Neuronal stem cell (in vitro differentiated cells): ENCODE measurements around the gene MSX2.
A peak's percentile ranks its signal among the peaks of the same experiment; 100 is the strongest.

Experiments
- DNase-seq: peaks from one replicate; pipeline ENCODE4 v3.0.0-alpha.2; 2013; ENCODE audit warnings: low spot score
- H2AFZ ChIP-seq: one replicate; pipeline ENCODE4 v1.6.1; 2013; ENCODE audit warnings: mild to moderate bottlenecking, low read length, inconsistent platforms
- H2AK5ac ChIP-seq: 2 replicates; pipeline ENCODE4 v1.6.1; 2013; ENCODE audit warnings: low read depth, mild to moderate bottlenecking, inconsistent platforms, low read length, moderate library complexity, mixed read lengths
- H2BK120ac ChIP-seq: 2 replicates; pipeline ENCODE4 v1.6.1; 2013; ENCODE audit warnings: low read depth, mild to moderate bottlenecking, inconsistent platforms, low read length, moderate library complexity, mixed read lengths
- H2BK12ac ChIP-seq: one replicate; pipeline ENCODE4 v1.6.1; 2013; ENCODE audit warnings: low read length, inconsistent platforms
- H2BK15ac ChIP-seq: 2 replicates; pipeline ENCODE4 v1.6.1; 2013; ENCODE audit warnings: mild to moderate bottlenecking, low read length, inconsistent platforms, mixed read lengths
- H2BK5ac ChIP-seq: one replicate; pipeline ENCODE4 v1.6.1; 2013; ENCODE audit warnings: inconsistent platforms, mild to moderate bottlenecking, low read length, moderate library complexity
- H3K14ac ChIP-seq: one replicate; pipeline ENCODE4 v1.6.1; 2013; ENCODE audit warnings: low read length, inconsistent platforms
- H3K18ac ChIP-seq: 2 replicates; pipeline ENCODE4 v1.6.1; 2013; ENCODE audit warnings: low read length, inconsistent platforms
- H3K23ac ChIP-seq: 2 replicates; pipeline ENCODE4 v1.6.1; 2013; ENCODE audit warnings: low read depth, mild to moderate bottlenecking, mixed read lengths, low read length, inconsistent platforms; ENCODE audit not compliant: poor library complexity
- H3K27ac ChIP-seq: replicated peaks from 3 replicates; pipeline ENCODE4 v1.5.1; 2013; ENCODE audit warnings: low read length, inconsistent platforms
- H3K27me3 ChIP-seq, 3 experiments: 2 replicates each; pipeline ENCODE4 v1.6.1; 2013; ENCODE audit warnings: low read length in 3 of 3, mild to moderate bottlenecking in 2 of 3, inconsistent platforms in 1 of 3, low read depth in 1 of 3, mixed read lengths in 1 of 3, moderate library complexity in 1 of 3; ENCODE audit not compliant: control insufficient read depth in 3 of 3, insufficient read depth in 3 of 3
- H3K36me3 ChIP-seq, 2 donors: replicated peaks in 1 of 2; 2 replicates each; pipeline ENCODE4 v1.6.1; 2013; ENCODE audit warnings: low read length in 2 of 2; ENCODE audit not compliant: control insufficient read depth in 2 of 2, insufficient read depth in 2 of 2
- H3K4ac ChIP-seq: 2 replicates; pipeline ENCODE4 v1.6.1; 2013; ENCODE audit warnings: inconsistent platforms, mild to moderate bottlenecking, low read length, moderate library complexity
- H3K4me1 ChIP-seq, 2 donors: 1 replicate in 1 of 2; 2 replicates in 1 of 2; pipeline ENCODE4 v1.6.1; 2013; ENCODE audit warnings: low read length in 2 of 2, low read depth in 1 of 2; ENCODE audit not compliant: control insufficient read depth in 2 of 2, insufficient read depth in 1 of 2
- H3K4me2 ChIP-seq: one replicate; pipeline ENCODE4 v1.6.1; 2013; ENCODE audit warnings: mild to moderate bottlenecking, low read length, inconsistent platforms; ENCODE audit not compliant: insufficient read depth, poor library complexity, severe bottlenecking
- H3K4me3 ChIP-seq, 2 donors: 2 replicates each; pipeline ENCODE4 v1.5.1; 2013; ENCODE audit warnings: low read length in 2 of 2, mild to moderate bottlenecking in 2 of 2, inconsistent platforms in 1 of 2, moderate library complexity in 1 of 2
- H3K79me1 ChIP-seq: one replicate; pipeline ENCODE4 v1.6.1; 2013; ENCODE audit warnings: low read depth, mild to moderate bottlenecking, inconsistent platforms, low read length, moderate library complexity
- H3K9ac ChIP-seq: one replicate; pipeline ENCODE4 v1.6.1; 2013; ENCODE audit warnings: mild to moderate bottlenecking, low read depth, low read length, inconsistent platforms; ENCODE audit not compliant: poor library complexity
- H3K9me3 ChIP-seq, 2 donors: replicated peaks in 1 of 2; 2 replicates each; pipeline versions ENCODE3 to v1.6.1; 2013; ENCODE audit warnings: low read length in 2 of 2, mild to moderate bottlenecking in 2 of 2, inconsistent platforms in 1 of 2, low read depth in 1 of 2, mixed read lengths in 1 of 2, moderate library complexity in 1 of 2; ENCODE audit not compliant: control insufficient read depth in 2 of 2, insufficient read depth in 1 of 2
- H4K8ac ChIP-seq: one replicate; pipeline ENCODE4 v1.6.1; 2013; ENCODE audit warnings: low read depth, mild to moderate bottlenecking, inconsistent platforms, low read length, moderate library complexity
- H4K91ac ChIP-seq: one replicate; pipeline ENCODE4 v1.6.1; 2013; ENCODE audit warnings: low read length, low read depth, mild to moderate bottlenecking, inconsistent platforms; ENCODE audit not compliant: poor library complexity
- WGBS, 2 donors: extraction: QIAGEN DNeasy Blood & Tissue Kit; methylation state at CpG; one replicate each; pipeline ENCODE4 v1.1.7; 2013; ENCODE audit warnings: missing lambda C conversion rate in 2 of 2, mixed read lengths in 1 of 2; ENCODE audit not compliant: insufficient read length in 2 of 2, insufficient replicate concordance in 1 of 2; ENCODE audit errors: extremely low coverage in 2 of 2; 5-methylcytosine and 5-hydroxymethylcytosine counted together

Gene MSX2

GRCh38 chr5:174725261-174725990 lies 1.0 kb downstream of the MSX2 start:
- Histone ChIP-seq H3K4ac (no peak overlapping the region), H2AFZ (peak overlapping the region; percentile 88), H2BK12ac (peak overlapping the region; percentile 42), H3K36me3 (no peaks in the 10 kb centered on the region), H2BK120ac (no peak overlapping the region), H3K9ac (no peak overlapping the region), H3K9me3 (no peaks in the 10 kb centered on the region), H4K8ac (no peak overlapping the region), H3K14ac (peak overlapping the region; percentile 5), H3K79me1 (no peaks in the 10 kb centered on the region), H2BK5ac (no peak overlapping the region), H3K4me3 (no peak overlapping the region), H3K4me1 (peaks cover 3 to 5% of the 10 kb centered on the region in 2 donors), H3K27me3 (peaks cover 47 to 96% (median 84%) of the 10 kb centered on the region in 3 experiments), H3K18ac (no peak overlapping the region), H3K4me2 (peak overlapping the region; percentile 85), H4K91ac (no peak overlapping the region), H3K27ac (no peak overlapping the region), H2BK15ac (no peak overlapping the region), H2AK5ac (peak overlapping the region; percentile 17), H3K23ac (no peak overlapping the region)
- no CpG with 5 or more reads among the region's 30 CpGs for WGBS, 2 donors
- DNase-seq, result no peak

- Histone ChIP-seq H3K27ac (no peak overlapping the region), H3K4me3 (no peak overlapping the region), H3K4me1 (peaks cover 0 to 2% of the 10 kb centered on the region in 2 donors), H2BK120ac (no peak overlapping the region), H3K4ac (no peak overlapping the region), H3K14ac (no peak overlapping the region), H3K4me2 (no peak overlapping the region), H2BK5ac (no peak overlapping the region), H4K8ac (no peak overlapping the region), H3K79me1 (no peaks in the 10 kb centered on the region), H3K27me3 (peaks cover 47 to 99% (median 87%) of the 10 kb centered on the region in 3 experiments), H2BK12ac (no peak overlapping the region), H3K9me3 (no peaks in the 10 kb centered on the region), H3K18ac (no peak overlapping the region), H2BK15ac (no peak overlapping the region), H2AK5ac (no peak overlapping the region), H3K9ac (no peak overlapping the region), H3K23ac (no peak overlapping the region), H2AFZ (no peak overlapping the region), H4K91ac (no peak overlapping the region), H3K36me3 (no peaks in the 10 kb centered on the region)
- WGBS, 2 donors, result no CpG with 5 or more reads among the region's 11 CpGs
- DNase-seq, result no peak
Observed at GRCh38 chr5:174725991-174726601, 1.7 kb downstream of the MSX2 start.

GRCh38 chr5:174726916-174727793 lies 2.8 kb downstream of the MSX2 start:
- H4K91ac ChIP-seq, result no peak overlapping the region
- no peaks in the 10 kb centered on the region for H3K4me1 ChIP-seq
- H2BK120ac ChIP-seq, result no peak overlapping the region
- no peak overlapping the region for H2AFZ ChIP-seq
- no peak overlapping the region for H2BK12ac ChIP-seq
- no peaks in the 10 kb centered on the region for H3K36me3 ChIP-seq
- no peak overlapping the region for H3K9ac ChIP-seq
- H3K79me1 ChIP-seq, result no peaks in the 10 kb centered on the region
- H3K18ac ChIP-seq, result no peak overlapping the region
- peaks cover 51 to 99% (median 87%) of the 10 kb centered on the region in 3 experiments for H3K27me3 ChIP-seq
- H3K9me3 ChIP-seq, result no peaks in the 10 kb centered on the region
- no peak for DNase-seq
- H3K14ac ChIP-seq, result no peak overlapping the region
- H2AK5ac ChIP-seq, result no peak overlapping the region
- no peak overlapping the region for H3K27ac ChIP-seq
- no peak overlapping the region for H3K4me3 ChIP-seq
- no peak overlapping the region for H3K23ac ChIP-seq
- no peak overlapping the region for H2BK5ac ChIP-seq
- WGBS, 2 donors, result no CpG with 5 or more reads among the region's 21 CpGs
- H3K4ac ChIP-seq, result no peak overlapping the region
- H2BK15ac ChIP-seq, result no peak overlapping the region
- H3K4me2 ChIP-seq, result no peak overlapping the region
- no peak overlapping the region for H4K8ac ChIP-seq
